ENCODE results near the gene TRIP13. TPM values are rescaled to one million over a fixed set of nuclear protein-coding genes. Genes with fewer than 3 reads are reported as not detected.

Gene TRIP13
- total RNA-seq, 2 experiments from 2014 or later = 33.0 to 38.8 TPM

GRCh38 chr5:961711-962240 lies 69.1 kb downstream of the TRIP13 start:
- DNase-seq (no peak), ATAC-seq (no peak)
- CTCF ChIA-PET = no interaction called here
- Mint-ChIP-seq H3K4me1 (peaks cover 60% of the 10 kb centered on the region), H3K4me3 (no peak overlapping the region), H3K27ac (no peak overlapping the region), H3K36me3 (no peaks in the 10 kb centered on the region), H3K9me3 (ENCODE audit: low read depth) (no peaks in the 10 kb centered on the region), H3K27me3 (peaks cover 19% of the 10 kb centered on the region)

- peaks cover 24% of the 10 kb centered on the region for H3K27me3 Mint-ChIP-seq
- peaks cover 54% of the 10 kb centered on the region for H3K4me1 Mint-ChIP-seq
- no peak for DNase-seq
These were observed 69.7 kb downstream of the TRIP13 start for GRCh38 chr5:962386-962785.

GRCh38 chr5:962801-963200 lies 70.1 kb downstream of the TRIP13 start:
- peaks cover 53% of the 10 kb centered on the region for H3K4me1 Mint-ChIP-seq
- no peaks in the 10 kb centered on the region for H3K36me3 Mint-ChIP-seq
- DNase-seq (peak; percentile 36), ATAC-seq (no peak)
- H3K27me3 Mint-ChIP-seq = peaks cover 28% of the 10 kb centered on the region
- no peaks in the 10 kb centered on the region for H3K9me3 Mint-ChIP-seq (ENCODE audit: low read depth)
- peak overlapping the region; percentile 92 for H3K27ac Mint-ChIP-seq
- CTCF ChIA-PET = no interaction called here
- no peak overlapping the region for H3K4me3 Mint-ChIP-seq

More at GRCh38 chr5:962386-962785, 69.7 kb downstream of the TRIP13 start:
- Mint-ChIP-seq H3K4me3 (no peak overlapping the region), H3K9me3 (ENCODE audit: low read depth) (no peaks in the 10 kb centered on the region), H3K36me3 (no peaks in the 10 kb centered on the region), H3K27ac (no peak overlapping the region)
- CTCF ChIA-PET = no interaction called here
- no peak for ATAC-seq

- Mint-ChIP-seq H3K4me1 (peaks cover 51% of the 10 kb centered on the region), H3K27me3 (peaks cover 33% of the 10 kb centered on the region), H3K9me3 (ENCODE audit: low read depth) (no peaks in the 10 kb centered on the region), H3K27ac (peak overlapping the region; percentile 92), H3K36me3 (no peaks in the 10 kb centered on the region), H3K4me3 (peak overlapping the region; percentile 2)
- DNase-seq (peak; percentile 38), ATAC-seq (peak; percentile 43)
- CTCF ChIA-PET = interaction anchor here (1.7 kb wide), 1 partner anchor 177 kb away, joined by 4 read pairs; no protein-coding TSS in a partner anchor
These were observed 70.6 kb downstream of the TRIP13 start for GRCh38 chr5:963310-963672.

- no peaks in the 10 kb centered on the region for H3K36me3 Mint-ChIP-seq
- CTCF ChIA-PET = interaction anchor here (1.0 to 1.7 kb wide), 3 partner anchors 10 to 176 kb away, joined by 3 to 4 read pairs (median 4); no protein-coding TSS in a partner anchor
- H3K27ac Mint-ChIP-seq = peak overlapping the region; percentile 92
- DNase-seq (peak; percentile 89), ATAC-seq (peak; percentile 93)
- no peaks in the 10 kb centered on the region for H3K9me3 Mint-ChIP-seq (ENCODE audit: low read depth)
- H3K27me3 Mint-ChIP-seq = peaks cover 39% of the 10 kb centered on the region
- peak overlapping the region; percentile 52 for H3K4me3 Mint-ChIP-seq
- H3K4me1 Mint-ChIP-seq = peaks cover 55% of the 10 kb centered on the region
These were observed 71.2 kb downstream of the TRIP13 start for GRCh38 chr5:963673-964531.

GRCh38 chr5:964821-965220 lies 72.1 kb downstream of the TRIP13 start:
- Mint-ChIP-seq H3K9me3 (ENCODE audit: low read depth) (no peaks in the 10 kb centered on the region), H3K27me3 (peaks cover 49% of the 10 kb centered on the region), H3K4me3 (no peak overlapping the region), H3K36me3 (no peaks in the 10 kb centered on the region), H3K27ac (peak overlapping the region; percentile 92), H3K4me1 (peaks cover 61% of the 10 kb centered on the region)
- DNase-seq = no peak
- CTCF ChIA-PET = interaction anchor here (1.3 to 1.7 kb wide), 2 partner anchors 31 to 175 kb away, joined by 4 read pairs; no protein-coding TSS in a partner anchor
- no peak for ATAC-seq

GRCh38 chr5:965604-966344 lies 73.1 kb downstream of the TRIP13 start:
- peaks cover 55% of the 10 kb centered on the region for H3K27me3 Mint-ChIP-seq

GRCh38 chr5:966345-966710 lies 73.6 kb downstream of the TRIP13 start:
- Mint-ChIP-seq H3K4me1 (peaks cover 53% of the 10 kb centered on the region), H3K36me3 (no peaks in the 10 kb centered on the region)
- CTCF ChIA-PET = no interaction called here

More at GRCh38 chr5:965604-966344, 73.1 kb downstream of the TRIP13 start:
- DNase-seq (no peak), ATAC-seq (no peak)
- no peak overlapping the region for H3K4me3 Mint-ChIP-seq
- H3K4me1 Mint-ChIP-seq = peaks cover 54% of the 10 kb centered on the region
- CTCF ChIA-PET = no interaction called here
- no peaks in the 10 kb centered on the region for H3K9me3 Mint-ChIP-seq (ENCODE audit: low read depth)
- H3K36me3 Mint-ChIP-seq = no peaks in the 10 kb centered on the region
- H3K27ac Mint-ChIP-seq = no peak overlapping the region

GRCh38 chr5:966941-967340 lies 74.3 kb downstream of the TRIP13 start:
- DNase-seq (no peak), ATAC-seq (no peak)
- Mint-ChIP-seq H3K36me3 (no peaks in the 10 kb centered on the region), H3K27me3 (peaks cover 60% of the 10 kb centered on the region), H3K4me1 (peaks cover 50% of the 10 kb centered on the region), H3K4me3 (no peak overlapping the region), H3K9me3 (ENCODE audit: low read depth) (no peaks in the 10 kb centered on the region), H3K27ac (no peak overlapping the region)
- CTCF ChIA-PET = interaction anchor here (1.1 kb wide), 1 partner anchor 127 kb away, joined by 3 read pairs; no protein-coding TSS in a partner anchor

More at GRCh38 chr5:966345-966710, 73.6 kb downstream of the TRIP13 start:
- DNase-seq = no peak
- no peaks in the 10 kb centered on the region for H3K9me3 Mint-ChIP-seq (ENCODE audit: low read depth)
- H3K27ac Mint-ChIP-seq = no peak overlapping the region
- H3K27me3 Mint-ChIP-seq = peaks cover 55% of the 10 kb centered on the region
- ATAC-seq = no peak
- no peak overlapping the region for H3K4me3 Mint-ChIP-seq

Other genes starting within 250 kb of the TRIP13 start
- under 1 TPM; 0.16 to 0.20 TPM for gene TPPP, start 199.5 kb upstream of the TRIP13 start, total RNA-seq
- gene ZDHHC11B, start 108.2 kb upstream of the TRIP13 start, total RNA-seq = under 1 TPM in 1 of 2 experiments, not detected in 1; 0.21 TPM
- gene ZDHHC11, start 41.9 kb upstream of the TRIP13 start, total RNA-seq = 10 to 100 TPM in 1 of 2 experiments, 1 to 10 TPM in 1; 9.9 to 10.6 TPM
- 10 to 100 TPM; 58.6 to 64.7 TPM for gene BRD9, start 83 bp upstream of the TRIP13 start, total RNA-seq
- gene NKD2, start 115.9 kb downstream of the TRIP13 start, total RNA-seq = 1 to 10 TPM; 4.2 to 6.5 TPM
- gene SLC12A7, start 219.2 kb downstream of the TRIP13 start, total RNA-seq = 10 to 100 TPM in 1 of 2 experiments, 1 to 10 TPM in 1; 6.6 to 12.2 TPM

All from activated CD8-positive, alpha-beta memory T cell treated with anti-CD3 and anti-CD28 coated beads, Interleukin-2, amount 10 ng/mL, durations not matched to agents 7 days and 5 days (primary cell).